ENCODE data around the gene OR2AG1. TPM values are rescaled to one million over a fixed set of nuclear protein-coding genes. Genes with fewer than 3 reads are reported as not detected.

Gene OR2AG1
- total RNA-seq, 2 experiments from 2014 or later: not detected

DNA sequence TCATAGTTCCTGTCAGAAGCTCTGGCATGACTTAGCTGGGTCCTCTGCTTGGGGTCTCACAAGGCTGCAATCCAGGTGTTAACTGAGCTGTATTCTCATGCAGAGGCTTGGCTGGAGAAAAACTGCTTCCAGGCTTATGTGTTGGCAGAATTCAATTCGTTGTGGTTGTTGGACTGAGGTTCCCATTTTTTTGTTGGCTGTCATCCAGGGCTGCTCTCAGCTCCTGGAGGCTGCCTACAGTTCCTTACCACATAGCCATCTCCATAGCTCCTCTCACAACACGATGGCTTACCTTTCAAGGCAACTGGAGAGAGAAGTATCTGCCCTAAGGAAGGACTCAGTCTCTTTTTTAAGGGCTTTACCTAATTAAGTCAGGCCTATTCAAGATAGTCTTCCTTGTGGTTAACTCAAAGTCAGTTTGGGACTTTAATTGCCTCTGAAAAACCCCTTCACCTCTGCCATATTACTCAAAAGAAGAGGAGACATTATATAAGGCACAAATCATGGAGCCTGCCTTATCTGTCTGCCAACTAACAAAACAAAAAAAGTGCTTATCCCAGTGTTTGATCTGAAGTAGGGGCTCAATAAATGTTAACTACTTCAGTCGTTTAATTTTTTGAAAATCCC, 46.2 kb upstream of the OR2AG1 start:
- no peak overlapping the region for H3K4me3 Mint-ChIP-seq
- ChIA-PET CTCF (interaction anchor here (1.1 to 17.9 kb wide), 14 partner anchors 9 to 206 kb away, joined by 3 to 367 read pairs (median 16); partner anchors contain the start of gene MRPL17), POLR2A (interaction anchor here (0.6 to 2.4 kb wide), 5 partner anchors 9 to 25 kb away, joined by 3 to 12 read pairs (median 5); no protein-coding TSS in a partner anchor)
- H3K27ac Mint-ChIP-seq: peak overlapping the region; percentile 83
- intact Hi-C loops (cut with micrococcal nuclease): no loop called here
- peaks cover 8% of the 10 kb centered on the region for H3K9me3 Mint-ChIP-seq
- peaks cover 49% of the 10 kb centered on the region for H3K36me3 Mint-ChIP-seq (ENCODE audit: low read depth)
- H3K27me3 Mint-ChIP-seq: no peaks in the 10 kb centered on the region
- peaks cover 76% of the 10 kb centered on the region for H3K4me1 Mint-ChIP-seq (ENCODE audit: low read depth)
- TF ChIP-seq, protein P1, sequence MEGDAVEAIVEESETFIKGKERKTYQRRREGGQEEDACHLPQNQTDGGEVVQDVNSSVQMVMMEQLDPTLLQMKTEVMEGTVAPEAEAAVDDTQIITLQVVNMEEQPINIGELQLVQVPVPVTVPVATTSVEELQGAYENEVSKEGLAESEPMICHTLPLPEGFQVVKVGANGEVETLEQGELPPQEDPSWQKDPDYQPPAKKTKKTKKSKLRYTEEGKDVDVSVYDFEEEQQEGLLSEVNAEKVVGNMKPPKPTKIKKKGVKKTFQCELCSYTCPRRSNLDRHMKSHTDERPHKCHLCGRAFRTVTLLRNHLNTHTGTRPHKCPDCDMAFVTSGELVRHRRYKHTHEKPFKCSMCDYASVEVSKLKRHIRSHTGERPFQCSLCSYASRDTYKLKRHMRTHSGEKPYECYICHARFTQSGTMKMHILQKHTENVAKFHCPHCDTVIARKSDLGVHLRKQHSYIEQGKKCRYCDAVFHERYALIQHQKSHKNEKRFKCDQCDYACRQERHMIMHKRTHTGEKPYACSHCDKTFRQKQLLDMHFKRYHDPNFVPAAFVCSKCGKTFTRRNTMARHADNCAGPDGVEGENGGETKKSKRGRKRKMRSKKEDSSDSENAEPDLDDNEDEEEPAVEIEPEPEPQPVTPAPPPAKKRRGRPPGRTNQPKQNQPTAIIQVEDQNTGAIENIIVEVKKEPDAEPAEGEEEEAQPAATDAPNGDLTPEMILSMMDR (IDR thresholded peaks at IDR 0.05): no peak
- ATAC-seq (peak; percentile 35), DNase-seq (no peak)

DNA sequence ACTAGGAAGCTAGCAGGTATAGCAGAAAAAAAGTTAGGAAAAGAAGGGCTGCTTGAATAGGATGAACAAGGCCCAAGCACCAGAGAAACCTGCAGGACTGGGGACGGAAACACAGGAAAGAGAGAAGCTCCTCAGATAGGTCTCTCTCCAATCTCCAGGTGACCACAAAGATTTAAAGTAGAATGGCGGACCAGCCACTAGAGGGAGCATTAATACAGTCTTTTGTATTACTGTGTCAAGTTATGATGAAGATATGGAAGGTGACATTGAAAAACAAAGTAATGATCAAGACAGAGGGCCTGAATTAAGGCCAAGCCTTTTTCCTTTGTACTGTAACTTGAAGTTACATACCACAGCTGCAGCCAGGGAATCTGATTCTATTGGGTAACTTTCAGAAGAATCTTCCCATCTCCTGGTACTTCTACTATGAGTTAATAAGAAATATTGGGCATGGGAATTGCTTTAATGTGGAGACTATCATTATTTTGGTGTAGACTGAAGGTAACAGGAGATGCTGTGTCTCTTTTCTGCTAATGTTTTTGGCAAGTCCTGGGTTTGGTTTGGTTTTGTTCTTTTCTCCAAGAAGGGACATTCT, 44.9 kb upstream of the OR2AG1 start:
- intact Hi-C loops (cut with micrococcal nuclease): loop anchor here (1.0 kb wide), 1 partner anchor 19 kb away; no protein-coding TSS in a partner anchor
- peak; percentile 86 for DNase-seq
- peaks cover 84% of the 10 kb centered on the region for H3K4me1 Mint-ChIP-seq (ENCODE audit: low read depth)
- peaks cover 5% of the 10 kb centered on the region for H3K9me3 Mint-ChIP-seq
- H3K27ac Mint-ChIP-seq: peak overlapping the region; percentile 78
- no peak overlapping the region for H3K4me3 Mint-ChIP-seq
- peaks cover 39% of the 10 kb centered on the region for H3K36me3 Mint-ChIP-seq (ENCODE audit: low read depth)
- H3K27me3 Mint-ChIP-seq: no peaks in the 10 kb centered on the region
- peak; percentile 57 for ATAC-seq
- TF ChIP-seq, protein P1 (IDR thresholded peaks at IDR 0.05): peak; percentile 72
- ChIA-PET CTCF (interaction anchor here (0.6 to 17.9 kb wide), 27 partner anchors 10 to 356 kb away, joined by 3 to 367 read pairs (median 5); partner anchors contain the start of genes MRPL17 and OR2AG2), POLR2A (interaction anchor here (1.1 to 2.4 kb wide), 4 partner anchors 9 to 145 kb away, joined by 3 to 12 read pairs (median 4); no protein-coding TSS in a partner anchor)

DNA sequence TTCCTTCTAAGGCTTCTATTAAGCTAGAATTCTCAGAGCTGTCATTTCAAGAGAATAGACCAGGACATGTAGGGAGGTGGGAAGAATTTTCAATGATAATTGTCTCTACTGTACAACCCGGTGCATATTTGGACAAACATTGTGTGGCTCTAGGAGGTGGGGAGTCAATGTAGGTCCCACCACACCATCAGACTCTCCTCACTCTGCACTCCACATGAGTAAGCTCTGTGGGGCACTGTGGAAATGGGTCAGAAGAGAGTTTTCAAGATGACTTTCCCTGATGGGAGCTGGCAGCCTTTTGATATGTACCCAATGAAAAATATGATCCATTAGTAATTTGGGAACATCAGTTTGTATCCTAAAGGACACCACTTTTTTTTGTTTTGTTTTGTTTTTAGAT, 44.2 kb upstream of the OR2AG1 start:
- DNase-seq (no peak), ATAC-seq (no peak)
- intact Hi-C loops (cut with micrococcal nuclease): loop anchor here (1.0 kb wide), 1 partner anchor 19 kb away; no protein-coding TSS in a partner anchor
- Mint-ChIP-seq H3K4me1 (ENCODE audit: low read depth) (peaks cover 82% of the 10 kb centered on the region), H3K9me3 (peaks cover 4% of the 10 kb centered on the region), H3K27me3 (no peaks in the 10 kb centered on the region), H3K27ac (peak overlapping the region; percentile 78), H3K36me3 (ENCODE audit: low read depth) (peaks cover 33% of the 10 kb centered on the region), H3K4me3 (no peak overlapping the region)
- ChIA-PET CTCF (interaction anchor here (0.6 to 17.9 kb wide), 18 partner anchors 10 to 355 kb away, joined by 3 to 367 read pairs (median 8); partner anchors contain the start of gene MRPL17), POLR2A (interaction anchor here (1.1 kb wide), 2 partner anchors 10 to 145 kb away, joined by 3 to 5 read pairs; no protein-coding TSS in a partner anchor)
- TF ChIP-seq, protein P1 (IDR thresholded peaks at IDR 0.05): no peak

DNA sequence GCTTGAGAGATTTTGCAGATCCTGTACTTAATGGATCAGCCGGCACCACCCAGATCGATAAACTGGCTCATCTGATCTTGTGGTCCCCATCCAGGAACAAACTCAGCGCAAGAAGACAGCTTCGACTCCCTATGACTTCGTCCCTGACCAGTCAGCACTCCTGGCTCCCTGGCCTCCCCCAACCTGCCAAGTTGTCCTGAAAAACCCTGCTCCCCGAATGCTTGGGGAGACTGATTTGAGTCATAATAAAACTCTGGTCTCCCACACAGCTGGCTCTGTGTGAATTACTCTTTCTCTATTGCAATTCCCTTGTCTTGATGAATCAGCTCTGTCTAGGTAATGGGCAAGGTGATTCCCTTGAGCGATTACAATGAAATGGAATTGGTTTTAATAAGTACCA, 40.6 kb upstream of the OR2AG1 start:
- intact Hi-C loops (cut with micrococcal nuclease): loop anchor here (10.0 kb wide), 1 partner anchor 127 kb away; the partner anchor contains the start of genes TAF10 and TPP1
- TF ChIP-seq, protein P1 (IDR thresholded peaks at IDR 0.05): no peak
- Mint-ChIP-seq H3K27ac (no peak overlapping the region), H3K4me1 (ENCODE audit: low read depth) (peaks cover 46% of the 10 kb centered on the region), H3K4me3 (no peak overlapping the region), H3K9me3 (no peaks in the 10 kb centered on the region), H3K27me3 (no peaks in the 10 kb centered on the region), H3K36me3 (ENCODE audit: low read depth) (peaks cover 15% of the 10 kb centered on the region)
- ATAC-seq (no peak), DNase-seq (peak; percentile 32)
- CTCF ChIA-PET: interaction anchor here (0.6 to 17.9 kb wide), 4 partner anchors 9 to 36 kb away, joined by 3 to 367 read pairs (median 6); no protein-coding TSS in a partner anchor
- POLR2A ChIA-PET: no interaction called here
